ENCODE results near the gene CHRNG.
"Not testable (repeated sequence)": the region's sequence is repeated elsewhere in the genome, so short reads cannot be mapped to it uniquely, and the experiment has no call there.

The CHRNG gene

DNA sequence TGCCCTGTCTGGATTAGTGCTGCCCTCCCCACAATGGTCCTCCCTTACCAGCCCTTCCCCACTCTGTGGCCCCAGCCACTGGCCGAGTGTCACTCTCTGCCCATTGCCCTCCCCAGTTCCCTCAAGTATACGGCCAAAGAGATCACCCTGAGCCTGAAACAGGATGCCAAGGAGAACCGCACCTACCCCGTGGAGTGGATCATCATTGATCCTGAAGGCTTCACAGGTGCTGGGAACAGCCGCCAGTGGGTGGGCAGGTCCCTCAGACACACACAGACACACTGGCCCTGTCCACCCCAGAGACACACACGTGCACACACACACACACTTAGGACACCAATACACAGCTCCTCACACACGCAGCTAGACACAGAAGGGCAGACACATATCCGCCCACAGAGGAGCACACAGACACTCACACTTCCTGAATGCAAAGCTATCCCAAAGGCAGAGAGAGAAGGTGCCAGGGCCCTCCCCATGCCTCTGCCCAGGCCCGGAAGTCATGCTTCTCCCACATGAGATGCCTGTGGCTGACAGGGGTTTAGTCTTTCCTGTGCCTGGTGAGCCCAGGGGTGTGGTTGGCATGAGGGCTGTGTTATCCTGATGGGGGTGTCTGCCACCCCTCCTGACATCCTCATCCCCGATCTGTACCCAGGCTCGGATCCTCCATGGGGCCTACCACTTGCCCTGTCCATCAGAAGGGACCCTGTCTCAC, 10.6 kb upstream of the CHRNG start:
- DNase-seq: no peak

DNA sequence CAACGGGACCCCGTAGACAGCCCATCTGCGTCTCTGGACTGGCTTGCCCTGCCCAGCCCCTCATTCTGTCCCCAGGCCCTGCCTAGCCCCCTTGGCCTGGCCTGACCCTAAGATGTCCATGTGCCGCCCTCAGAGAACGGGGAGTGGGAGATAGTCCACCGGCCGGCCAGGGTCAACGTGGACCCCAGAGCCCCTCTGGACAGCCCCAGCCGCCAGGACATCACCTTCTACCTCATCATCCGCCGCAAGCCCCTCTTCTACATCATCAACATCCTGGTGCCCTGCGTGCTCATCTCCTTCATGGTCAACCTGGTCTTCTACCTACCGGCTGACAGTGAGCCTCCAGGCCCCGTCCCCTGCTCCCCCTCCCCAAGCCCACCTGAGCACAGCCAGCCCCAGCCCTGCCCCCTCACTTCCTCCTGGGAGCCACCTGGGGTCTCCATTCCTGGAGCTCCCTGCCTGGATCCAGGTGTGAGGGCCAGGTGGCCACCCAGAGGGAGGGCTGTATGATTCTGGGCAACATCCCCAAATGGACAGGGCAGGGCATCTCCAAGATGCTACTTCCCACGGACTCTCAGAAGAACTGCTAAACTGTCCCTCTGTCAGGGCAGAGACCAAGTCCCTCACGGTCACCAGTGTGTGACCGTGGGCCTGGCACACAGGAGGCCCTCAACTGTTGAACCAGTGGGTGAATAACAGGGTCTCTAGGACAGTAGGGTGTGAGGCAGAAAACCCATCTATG, 9.5 kb upstream of the CHRNG start:
- DNase-seq: no peak

DNA sequence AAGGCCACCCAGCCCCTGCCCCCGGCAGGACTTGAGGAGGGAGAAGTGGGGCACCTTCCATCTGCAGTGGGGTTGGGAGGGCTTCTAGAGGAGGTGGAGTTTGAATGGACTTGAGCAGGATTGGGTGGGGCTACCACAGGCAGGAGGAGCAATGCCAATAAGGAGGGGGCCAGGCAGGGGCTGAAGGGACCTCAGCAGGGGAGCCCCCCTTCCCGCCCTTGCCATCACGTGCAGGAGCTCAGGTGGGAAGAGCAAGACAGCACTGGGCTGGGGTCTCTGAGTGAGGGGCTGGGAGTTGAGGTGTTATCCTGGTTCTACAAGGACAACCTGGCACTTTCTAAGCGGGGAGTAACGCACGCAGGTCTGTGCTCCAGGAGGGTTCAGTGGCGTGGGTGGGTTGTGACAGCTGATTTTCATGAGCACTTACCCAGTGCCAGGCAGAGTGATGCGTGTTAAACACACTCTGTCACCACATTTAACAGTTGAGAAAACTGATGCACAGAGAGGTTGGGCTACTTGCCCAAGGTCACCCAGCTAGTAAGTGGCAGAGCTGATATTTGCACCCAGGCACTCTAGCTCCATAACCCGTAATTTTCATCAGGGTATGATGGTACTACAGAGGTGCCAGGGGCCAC, 8.7 kb upstream of the CHRNG start:
- no peak for DNase-seq

DNA sequence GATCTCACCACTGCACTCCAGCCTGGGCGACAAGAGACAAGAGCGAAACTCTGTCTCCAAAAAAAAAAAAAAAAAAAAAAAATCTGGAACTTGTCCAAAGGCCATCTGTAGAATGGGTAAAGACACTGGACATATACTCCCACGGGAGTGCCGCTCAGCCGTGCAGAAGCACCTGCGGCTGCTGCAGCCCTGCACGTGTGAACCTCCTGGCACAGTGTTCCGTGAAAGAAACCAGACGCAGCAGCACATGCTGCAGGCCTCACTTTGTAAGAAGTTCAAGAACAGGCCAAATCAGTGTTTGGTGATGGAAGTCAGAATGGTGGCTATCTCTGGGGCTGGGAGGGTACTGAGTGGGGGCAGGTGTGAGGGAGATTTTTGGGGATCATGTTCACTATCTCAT, 7.1 kb upstream of the CHRNG start:
- no peak for DNase-seq

DNA sequence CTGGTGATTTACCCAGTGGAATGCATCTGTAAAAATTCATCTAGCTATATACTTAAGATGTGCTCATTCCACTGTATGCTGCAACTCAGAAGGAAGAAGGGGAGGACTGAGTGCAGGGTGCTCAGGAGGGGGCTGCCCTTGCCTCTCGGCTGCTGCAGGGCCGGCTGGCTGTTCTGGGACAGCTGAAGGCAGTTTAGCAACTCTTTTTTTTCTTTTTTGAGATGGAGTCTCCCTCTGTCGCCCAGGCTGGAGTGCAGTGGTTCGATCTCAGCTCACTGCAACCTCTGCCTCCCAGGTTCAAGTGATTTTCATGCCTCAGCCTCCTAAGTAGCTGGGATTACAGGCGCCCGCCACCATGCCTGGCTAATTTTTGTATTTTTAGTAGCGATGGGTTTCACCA, 6.7 kb upstream of the CHRNG start:
- not testable (repeated sequence) for DNase-seq

DNA sequence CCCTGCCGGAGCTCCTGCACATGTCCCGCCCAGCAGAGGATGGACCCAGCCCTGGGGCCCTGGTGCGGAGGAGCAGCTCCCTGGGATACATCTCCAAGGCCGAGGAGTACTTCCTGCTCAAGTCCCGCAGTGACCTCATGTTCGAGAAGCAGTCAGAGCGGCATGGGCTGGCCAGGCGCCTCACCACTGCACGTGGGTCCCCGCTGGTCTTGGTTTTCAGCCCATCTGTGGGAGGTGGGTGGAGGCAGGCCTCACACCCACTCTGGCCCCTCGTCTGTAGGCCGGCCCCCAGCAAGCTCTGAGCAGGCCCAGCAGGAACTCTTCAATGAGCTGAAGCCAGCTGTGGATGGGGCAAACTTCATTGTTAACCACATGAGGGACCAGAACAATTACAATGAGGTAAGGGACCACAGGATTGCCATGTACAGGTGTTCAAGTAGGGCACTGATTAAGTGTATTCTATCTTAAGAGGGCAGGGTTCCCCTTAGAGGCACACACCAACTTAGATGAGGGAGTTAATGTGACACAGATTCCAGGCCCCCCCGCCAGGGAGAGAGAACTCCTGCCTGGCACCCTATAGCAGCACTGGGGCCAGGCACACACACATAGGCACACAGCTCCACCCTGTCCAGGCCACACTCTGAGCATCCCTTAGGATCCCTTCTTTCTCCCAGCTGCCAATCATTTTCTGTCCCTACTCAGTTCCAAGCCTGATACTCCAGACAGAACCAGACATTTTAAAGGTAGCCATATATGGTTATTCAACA, 5.4 kb upstream of the CHRNG start:
- DNase-seq: no peak

DNA sequence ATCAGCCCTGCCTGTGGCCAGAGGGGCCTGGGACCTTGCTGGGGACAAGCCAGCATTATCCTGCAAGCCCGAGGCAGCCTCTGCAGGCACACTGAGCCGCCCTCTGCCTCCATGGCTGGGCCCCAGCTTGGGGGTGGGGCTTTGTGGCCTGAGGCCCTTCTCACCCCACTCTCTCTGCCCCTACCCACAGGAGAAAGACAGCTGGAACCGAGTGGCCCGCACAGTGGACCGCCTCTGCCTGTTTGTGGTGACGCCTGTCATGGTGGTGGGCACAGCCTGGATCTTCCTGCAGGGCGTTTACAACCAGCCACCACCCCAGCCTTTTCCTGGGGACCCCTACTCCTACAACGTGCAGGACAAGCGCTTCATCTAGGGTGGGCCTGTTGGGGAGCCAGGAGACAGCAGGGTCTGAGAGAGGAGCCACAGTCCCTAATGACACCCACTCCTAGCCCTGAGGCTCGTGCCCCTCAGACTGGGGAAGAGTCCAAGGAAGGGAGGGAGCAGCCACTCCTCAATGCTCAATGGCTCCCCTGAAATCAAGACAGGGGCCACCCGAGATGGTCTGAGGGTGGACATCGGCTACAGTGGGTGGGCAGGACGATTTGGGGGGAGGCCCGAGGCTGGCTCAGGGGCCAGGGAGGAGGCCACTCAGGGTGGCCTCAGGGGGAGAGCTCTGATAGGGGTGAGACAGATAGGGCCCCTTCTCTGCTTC, 4.4 kb upstream of the CHRNG start:
- DNase-seq: no peak

DNA sequence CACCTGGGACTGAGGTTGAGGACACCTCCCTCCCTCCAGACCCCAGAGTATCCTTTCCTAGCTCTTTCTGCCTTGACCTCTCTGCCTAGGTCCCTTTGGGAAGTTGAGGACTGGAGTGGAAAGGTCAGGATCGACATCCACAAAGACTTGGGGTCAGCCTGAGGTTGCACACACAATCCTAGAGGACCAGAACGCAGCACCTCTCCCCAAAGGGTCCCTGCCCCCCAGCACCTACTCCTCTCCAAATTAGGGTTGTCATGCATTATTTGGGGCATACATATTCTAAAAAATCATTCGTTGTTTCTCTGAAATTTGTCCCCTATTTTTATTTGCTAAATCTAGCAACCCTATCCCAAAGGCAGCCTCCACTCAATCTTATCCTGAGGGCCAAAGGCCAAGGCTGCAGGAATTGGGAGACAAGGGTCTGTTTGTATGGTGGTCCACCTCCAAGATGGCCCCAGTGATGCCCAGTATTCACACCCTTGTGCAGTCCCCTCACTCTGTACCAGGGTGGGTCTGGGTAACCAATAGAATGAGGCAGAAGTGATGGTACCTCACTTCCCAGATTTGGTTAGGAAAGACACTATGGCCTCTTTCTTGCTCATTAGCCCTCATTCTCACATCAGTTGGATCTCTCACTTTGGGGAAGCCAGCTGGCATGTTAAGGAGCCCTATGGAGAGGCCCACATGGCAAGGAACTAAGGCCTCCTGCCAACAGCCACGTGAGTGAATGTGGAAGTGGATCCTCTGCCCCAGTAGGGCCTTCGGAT, 3.5 kb upstream of the CHRNG start:
- no peak for DNase-seq

DNA sequence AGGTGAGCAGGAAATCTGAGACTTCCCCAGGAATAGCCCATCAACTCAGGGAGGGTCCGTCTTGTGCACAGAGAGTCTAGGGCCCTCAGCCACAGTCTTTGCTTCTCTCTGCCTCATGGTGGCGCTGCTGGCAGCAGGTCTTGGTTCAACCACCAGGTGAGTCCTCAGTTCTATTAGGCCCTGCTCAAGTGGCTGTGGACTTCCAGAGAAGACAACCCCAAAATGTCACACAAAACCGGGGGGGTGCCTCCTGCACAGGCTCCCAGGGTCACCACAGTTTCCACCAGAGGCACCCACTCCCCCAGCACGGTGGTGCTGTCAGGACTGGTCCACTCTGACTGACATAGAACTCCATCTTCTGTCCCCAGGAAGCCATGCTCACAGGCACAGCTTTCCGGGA, 2.4 kb upstream of the CHRNG start:
- DNase-seq: no peak

DNA sequence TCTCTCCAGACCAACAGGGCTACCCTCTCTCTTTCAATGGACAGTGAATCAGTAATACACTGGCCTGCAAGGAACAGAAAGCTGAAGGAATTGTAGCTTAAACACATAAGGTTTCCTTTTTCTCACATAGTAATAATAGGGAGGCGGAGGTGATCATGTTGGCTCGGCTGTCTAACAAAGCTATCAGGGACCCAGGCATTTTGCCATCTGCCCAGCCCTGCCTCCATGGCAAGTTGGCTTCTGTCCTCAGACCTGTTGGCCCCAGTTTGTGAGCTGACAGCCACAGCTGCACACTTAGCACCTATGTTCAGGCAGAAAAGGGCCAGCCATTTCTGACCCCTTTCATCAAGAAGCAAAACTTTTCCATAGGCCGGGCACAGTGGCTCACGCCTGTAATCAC, 2.0 kb upstream of the CHRNG start:
- no peak for DNase-seq

DNA sequence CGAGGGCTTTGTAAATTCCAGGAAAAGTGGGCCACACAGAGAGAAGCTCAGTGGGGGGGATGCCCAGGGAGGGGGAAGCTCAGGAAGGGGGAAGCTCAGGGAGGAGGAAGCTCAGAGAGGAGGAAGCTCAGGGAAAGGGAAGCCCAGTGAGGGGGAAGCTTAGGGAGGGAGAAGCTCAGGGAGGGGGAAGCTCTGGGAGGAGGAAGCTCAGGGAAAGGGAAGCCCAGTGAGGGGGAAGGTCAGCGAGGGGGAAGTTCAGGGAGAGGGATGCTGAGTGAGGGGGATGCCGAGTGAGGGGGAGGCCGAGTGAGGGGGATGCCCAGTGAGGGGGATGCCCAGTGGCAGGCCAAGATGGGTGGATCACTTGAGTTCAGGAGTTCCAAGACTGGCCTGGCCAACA, 821 bp upstream of the CHRNG start:
- DNase-seq: no peak

DNA sequence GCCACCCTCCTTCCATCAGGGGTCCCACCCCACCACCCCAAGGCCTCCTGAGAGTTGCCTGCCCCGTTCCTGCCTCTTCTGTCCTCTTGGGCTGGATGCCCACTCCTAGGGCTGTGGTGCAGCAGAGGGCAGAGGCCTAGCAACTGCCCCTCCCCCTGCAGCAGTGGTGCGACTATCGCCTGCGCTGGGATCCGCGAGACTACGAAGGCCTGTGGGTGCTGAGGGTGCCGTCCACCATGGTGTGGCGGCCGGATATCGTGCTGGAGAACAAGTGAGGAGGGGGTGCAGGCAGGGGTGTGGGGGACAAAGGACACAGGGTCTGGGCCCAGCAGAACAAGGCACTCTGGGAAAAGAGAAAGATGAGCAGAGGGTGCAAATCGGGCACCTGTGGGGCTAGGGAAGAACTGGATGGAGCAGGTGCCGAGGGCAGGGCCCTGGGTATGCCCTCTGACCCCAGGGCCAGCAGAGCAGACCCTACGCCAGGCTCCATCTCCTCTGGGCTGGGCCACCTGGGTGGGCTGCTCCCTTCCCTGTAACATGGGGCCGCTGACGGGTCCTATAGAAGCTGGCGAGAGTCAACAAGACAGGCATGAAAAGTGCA, 1.0 kb downstream of the CHRNG start:
- DNase-seq: no peak

DNA sequence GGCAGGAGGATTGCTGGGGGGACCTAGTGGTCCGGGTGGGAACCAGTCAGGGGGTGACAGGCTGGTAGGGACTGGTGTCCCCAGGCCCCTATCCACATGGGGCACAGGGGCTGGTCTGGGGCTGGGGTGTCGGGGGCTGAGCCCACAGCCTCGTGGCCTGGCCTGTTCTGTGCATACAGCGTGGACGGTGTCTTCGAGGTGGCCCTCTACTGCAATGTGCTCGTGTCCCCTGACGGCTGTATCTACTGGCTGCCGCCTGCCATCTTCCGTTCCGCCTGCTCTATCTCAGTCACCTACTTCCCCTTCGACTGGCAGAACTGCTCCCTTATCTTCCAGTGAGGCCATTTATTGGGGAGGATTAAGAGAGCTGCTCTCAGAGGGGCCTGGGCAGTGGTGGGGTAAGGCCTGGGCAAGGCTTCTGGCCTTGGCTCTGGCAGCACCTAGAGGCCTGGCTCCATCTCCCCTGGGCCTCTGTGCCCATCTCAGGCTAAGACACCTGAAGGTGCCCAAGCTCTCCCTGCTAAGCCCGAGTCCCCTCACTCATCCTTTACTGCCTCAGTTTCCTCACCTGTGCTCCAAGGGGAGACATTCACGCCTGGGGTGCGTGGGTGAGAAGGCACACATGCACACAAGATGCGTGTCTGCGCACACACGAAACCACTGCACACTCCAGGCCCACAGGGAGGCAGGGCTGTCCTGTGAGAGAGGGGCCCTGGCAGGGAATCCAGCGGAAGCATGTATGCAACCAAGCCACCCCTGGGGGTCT, 1.9 kb downstream of the CHRNG start:
- no peak for DNase-seq

DNA sequence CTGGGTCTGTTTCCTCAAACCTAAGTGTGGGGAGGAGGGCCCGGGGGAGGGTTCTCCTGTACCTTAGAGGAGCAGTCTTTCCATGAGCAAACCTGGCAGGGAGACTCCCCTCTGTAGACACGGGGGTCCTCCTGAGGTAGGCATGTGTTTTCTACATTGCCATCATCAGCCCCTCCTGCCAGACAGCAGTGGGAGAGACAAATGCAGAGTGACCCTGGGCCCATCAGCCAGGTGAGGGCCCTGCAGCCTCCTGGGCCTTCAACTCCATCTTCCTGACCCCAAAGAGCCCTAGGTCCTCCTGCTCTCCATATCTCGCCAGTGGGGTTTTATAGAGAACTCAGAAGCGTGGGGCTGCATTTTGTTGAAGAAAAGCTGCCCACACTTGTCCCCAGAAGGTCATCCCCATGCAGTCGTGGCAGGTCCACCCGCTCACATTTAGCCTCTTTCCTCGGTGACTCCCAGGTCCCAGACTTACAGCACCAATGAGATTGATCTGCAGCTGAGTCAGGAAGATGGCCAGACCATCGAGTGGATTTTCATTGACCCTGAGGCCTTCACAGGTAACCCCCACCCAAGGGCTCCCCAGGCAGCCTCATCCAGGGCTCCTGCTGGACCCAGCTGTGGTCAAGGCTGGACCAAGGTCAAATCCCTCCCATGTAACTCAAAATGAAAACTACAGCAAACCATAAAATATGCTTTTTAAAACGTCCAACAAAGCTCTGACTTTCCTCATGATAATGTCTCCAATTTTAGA, 2.6 kb downstream of the CHRNG start:
- DNase-seq: no peak

DNA sequence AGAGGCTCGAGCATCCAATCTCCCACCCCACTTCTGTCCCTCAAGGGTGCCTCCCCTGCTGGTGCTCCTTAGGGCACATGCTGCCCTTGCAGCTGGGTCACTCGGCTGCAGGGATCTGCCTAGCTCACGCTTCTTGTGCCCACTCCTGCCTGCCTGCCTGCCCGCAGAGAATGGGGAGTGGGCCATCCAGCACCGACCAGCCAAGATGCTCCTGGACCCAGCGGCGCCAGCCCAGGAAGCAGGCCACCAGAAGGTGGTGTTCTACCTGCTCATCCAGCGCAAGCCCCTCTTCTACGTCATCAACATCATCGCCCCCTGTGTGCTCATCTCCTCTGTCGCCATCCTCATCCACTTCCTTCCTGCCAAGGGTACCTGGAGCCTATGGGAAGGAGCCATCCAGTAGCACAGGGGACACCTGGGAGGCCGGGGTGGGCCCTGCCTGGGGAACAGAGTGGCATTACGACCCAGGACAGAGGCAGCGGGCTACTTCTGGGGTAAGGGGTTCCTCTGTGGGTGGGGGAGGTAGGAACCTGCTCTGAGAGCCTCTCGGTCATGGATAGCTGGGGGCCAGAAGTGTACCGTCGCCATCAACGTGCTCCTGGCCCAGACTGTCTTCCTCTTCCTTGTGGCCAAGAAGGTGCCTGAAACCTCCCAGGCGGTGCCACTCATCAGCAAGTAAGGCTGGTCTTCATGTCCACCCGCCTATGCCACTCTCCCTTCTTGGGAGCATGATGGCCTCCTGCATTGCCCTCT, 3.4 kb downstream of the CHRNG start:
- DNase-seq: no peak

DNA sequence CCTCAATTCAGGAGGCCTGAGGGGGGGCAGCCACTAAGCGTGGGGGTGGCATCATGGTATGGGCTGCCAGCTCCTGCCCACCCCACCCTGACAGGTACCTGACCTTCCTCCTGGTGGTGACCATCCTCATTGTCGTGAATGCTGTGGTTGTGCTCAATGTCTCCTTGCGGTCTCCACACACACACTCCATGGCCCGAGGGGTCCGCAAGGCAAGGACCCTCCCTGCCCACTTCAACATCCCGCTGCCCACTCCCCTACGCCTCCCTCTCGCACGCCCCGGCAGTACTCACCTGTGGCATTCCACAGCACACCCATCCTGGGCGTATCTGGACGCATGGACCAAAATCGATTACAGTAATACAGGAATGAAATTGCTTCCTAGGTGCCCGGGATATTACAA, 4.0 kb downstream of the CHRNG start:
- DNase-seq: no peak

DNA sequence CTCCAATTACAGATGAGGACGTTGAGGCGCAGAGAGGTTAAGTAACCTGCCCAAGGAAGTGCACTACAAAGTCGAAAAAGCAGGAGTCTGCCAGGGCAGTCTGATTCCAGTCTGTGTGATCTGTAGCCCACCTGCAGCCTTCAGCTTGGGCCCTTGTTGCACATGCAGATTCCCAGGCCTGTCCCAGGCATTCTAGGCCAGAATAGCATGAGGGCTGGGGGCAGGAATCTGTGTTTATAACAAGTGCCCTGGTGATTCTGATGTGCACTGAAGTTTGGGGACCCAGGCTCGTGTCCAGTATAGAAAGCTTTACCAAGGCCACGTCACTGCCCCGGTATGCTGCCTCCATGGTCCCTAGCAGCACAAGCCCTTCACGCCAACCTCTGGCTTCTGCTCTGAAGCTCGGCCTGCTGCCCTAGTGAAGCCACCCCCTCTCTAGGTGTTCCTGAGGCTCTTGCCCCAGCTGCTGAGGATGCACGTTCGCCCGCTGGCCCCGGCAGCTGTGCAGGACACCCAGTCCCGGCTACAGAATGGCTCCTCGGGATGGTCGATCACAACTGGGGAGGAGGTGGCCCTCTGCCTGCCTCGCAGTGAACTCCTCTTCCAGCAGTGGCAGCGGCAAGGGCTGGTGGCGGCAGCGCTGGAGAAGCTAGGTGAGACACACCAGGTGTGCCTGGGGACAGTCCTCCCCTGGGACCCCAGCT, 4.6 kb downstream of the CHRNG start:
- no peak for DNase-seq

DNA sequence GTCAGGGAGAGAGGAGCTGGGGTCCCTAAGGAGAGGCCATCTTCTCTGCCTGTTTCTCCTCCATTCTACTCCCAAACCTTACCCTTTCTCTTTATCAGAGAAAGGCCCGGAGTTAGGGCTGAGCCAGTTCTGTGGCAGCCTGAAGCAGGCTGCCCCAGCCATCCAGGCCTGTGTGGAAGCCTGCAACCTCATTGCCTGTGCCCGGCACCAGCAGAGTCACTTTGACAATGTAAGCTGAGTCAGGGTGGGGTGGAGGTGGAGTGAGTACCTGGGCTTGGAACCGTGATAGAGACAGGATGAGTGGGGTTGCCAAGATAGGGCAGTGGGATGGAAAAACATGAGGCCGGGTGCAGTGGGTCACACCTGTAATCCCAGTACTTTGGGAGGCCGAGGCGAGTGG, 5.2 kb downstream of the CHRNG start:
- DNase-seq: no peak

Data from CD4-positive, alpha-beta T cell treated with Interleukin-15 for 1 hour (primary cell).